HG03280 (cell line): ENCODE results near the gene PRAMEF17.
"Not testable (repeated sequence)": the region's sequence is repeated elsewhere in the genome, so short reads cannot be mapped to it uniquely, and the experiment has no call there.

Experiments
- ATAC-seq: cut with Tn5 transposase; IDR thresholded peaks from one replicate; pipeline ENCODE4 v1.9.1; 2021; ENCODE audit warnings: mild to moderate bottlenecking, moderate library complexity; ENCODE audit not compliant: unreplicated experiment

Gene PRAMEF17

DNA sequence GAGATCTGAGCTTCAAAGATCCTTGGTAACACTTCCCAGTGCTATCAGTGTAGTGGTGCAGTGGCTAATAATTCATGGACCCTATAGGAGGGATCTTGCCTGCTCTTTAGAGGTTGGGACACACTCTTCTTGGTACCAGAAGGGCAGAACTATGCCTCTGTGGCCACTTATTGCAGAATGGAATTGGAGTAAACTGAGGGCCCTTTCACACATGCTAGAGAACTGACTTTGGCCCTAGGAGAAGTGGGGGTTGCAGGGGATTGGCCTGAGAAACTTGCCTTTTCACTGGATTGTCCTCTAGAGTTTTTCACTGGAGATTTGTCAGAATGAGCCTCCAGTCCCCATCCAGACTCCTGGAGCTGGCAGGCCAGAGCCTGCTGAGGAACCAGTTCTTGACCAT, at the start of gene PRAMEF17:
Gene PRAMEF17, plus strand, starts transcription at position 301 of the 400 bp plus-strand sequence. Its CDS starts 26 bp downstream, at position 327.
- ATAC-seq = not testable (repeated sequence)

DNA sequence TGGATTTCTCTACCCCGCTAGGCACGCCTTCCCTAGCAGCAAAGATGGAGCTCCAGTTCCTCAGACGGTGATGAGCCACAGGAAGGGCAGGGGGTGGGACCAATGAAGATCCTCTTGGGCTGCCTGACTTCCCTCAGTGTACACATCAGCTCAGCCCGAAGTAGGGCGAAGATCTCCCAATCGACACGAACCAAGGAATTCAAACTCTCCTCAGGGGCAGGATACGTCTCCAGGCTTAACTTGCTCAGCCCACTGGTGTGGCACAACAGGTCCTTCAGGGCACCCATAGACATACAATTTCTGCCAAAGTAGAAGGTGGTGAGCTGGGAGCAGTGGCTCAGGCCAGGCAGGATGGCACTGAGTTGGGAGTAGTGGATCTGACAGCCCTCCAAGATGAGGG, 46.9 kb upstream of the PRAMEF17 start:
- not testable (repeated sequence) for ATAC-seq

GRCh38 chr1:13347034-13347433, 42.4 kb upstream of the PRAMEF17 start, which contains the start of gene PRAMEF14:
TSS of gene PRAMEF14 (minus strand) at chr1:13347134. CDS start at chr1:13345314, 1,820 bp downstream.
- not testable (repeated sequence) for ATAC-seq

- not testable (repeated sequence) for ATAC-seq
Observed at GRCh38 chr1:13353476-13353875, 36.0 kb upstream of the PRAMEF17 start.

DNA sequence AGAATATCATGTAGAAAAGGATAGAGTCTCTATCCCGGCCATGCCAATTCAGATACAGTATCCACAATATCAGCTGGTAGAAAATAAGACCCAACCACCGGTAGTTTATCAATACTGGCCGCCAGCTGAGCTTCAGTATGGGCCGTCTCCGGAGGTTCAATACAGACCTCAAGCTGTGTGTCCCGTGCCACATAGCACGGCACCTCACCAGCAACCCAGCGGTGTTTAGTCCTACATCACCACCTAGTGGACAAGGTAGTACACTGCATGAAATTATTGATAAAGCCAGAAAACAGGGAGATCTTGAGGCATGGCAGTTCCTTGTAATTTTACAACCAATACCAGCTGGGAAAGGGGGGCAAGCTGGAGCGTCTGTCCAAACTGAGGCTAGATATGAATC, 35.0 kb upstream of the PRAMEF17 start:
- ATAC-seq = not testable (repeated sequence)

- not testable (repeated sequence) for ATAC-seq
Observed at GRCh38 chr1:13356774-13357173, 32.7 kb upstream of the PRAMEF17 start.

DNA sequence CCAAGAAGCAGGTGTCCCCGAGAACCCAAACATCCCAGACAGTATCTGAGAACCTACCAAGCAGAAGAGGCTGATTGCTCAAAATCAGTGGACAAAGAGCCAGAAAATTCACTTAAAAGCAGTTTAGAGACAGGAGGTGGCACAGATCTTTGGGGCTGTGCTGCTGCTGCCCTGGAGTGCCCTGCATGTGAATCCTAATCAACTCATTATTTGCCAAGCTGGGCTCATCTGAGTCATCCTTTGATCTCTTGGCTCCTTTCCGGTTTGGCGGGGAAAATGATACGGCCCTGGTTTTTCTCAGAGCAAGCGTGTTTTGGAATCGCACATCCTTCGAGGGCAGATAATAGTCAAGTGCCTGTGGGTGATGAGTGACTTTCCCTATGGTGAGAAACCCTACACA, 27.1 kb upstream of the PRAMEF17 start:
- not testable (repeated sequence) for ATAC-seq

DNA sequence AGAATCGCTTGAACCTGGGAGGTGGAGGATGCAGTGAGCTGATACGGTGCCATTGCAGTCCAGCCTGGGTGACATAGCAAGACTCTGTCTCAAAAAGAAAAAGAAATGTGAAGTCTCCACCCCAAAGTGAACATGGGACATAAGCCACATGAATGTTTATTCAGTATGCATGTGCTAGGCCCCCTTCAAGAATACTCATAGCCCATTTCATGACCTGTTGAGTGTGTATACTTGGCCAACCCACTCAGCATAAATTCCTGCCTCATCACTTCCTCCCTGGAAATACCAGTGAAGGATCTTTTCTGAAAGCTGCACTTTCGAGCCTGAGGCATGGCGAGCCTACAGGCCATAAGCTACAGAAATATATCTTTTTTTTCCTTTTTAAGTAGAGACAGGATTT, 24.5 kb upstream of the PRAMEF17 start:
- ATAC-seq = not testable (repeated sequence)

GRCh38 chr1:13366536-13366935, 22.9 kb upstream of the PRAMEF17 start:
- not testable (repeated sequence) for ATAC-seq

DNA sequence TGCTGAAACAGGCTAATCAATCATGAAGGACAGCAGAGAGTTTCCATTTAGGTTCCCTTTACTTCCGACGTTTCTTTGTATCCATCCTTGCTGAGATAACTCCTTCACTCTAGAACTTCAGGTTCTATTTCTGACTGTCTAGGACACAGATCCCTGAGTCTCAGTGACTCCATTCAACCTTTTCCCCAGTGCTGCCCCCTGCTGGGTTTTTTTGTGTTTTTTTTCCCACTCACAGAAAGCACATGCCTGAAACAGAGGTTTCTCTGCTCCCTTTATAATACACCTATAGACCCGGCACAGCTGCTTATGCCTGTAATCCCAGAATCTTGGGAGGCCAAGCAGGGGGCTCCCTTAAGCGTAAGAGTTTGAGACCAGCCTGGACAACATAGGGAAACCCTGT, 20.9 kb upstream of the PRAMEF17 start:
- ATAC-seq = not testable (repeated sequence)

DNA sequence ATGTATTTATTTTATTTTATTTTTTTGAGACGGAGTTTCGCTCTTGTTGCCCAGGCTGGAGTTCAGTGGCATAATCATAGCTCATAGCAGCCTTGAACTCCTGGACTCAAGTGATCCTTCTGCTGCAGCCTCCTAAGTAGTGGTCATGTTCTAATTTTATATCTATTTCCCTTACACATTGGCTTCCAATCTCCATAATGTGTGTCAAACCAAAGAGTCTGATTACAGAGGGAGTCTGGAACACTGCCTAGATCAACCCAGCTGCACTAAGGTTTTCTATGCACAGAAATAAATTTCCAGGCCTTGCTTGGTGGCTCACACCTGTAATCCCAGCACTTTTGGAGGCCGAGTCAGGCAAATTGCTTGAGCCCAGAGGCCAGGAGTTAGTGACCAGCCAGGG, 10.4 kb upstream of the PRAMEF17 start:
- ATAC-seq = not testable (repeated sequence)

GRCh38 chr1:13380380-13380779, 9.1 kb upstream of the PRAMEF17 start:
- not testable (repeated sequence) for ATAC-seq

DNA sequence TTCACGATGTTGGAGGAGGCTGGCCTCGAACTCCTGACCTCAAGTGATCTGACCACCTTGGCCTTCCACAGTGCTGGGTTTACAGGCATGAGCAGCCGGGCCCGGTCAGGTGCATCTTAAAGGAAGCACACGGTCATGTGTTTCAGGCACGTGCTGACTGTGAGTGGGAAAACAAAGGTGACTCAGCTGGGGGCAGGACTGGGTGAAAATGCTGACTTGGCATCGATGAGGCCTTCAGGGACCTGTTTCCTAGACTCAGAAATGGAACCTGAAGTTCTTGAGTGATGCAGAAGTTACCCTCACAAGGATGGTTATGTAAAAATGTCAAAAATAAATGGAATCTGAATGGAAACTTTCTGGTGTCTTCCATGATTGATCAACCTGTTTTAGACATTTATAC, 3.6 kb downstream of the PRAMEF17 start:
- ATAC-seq = not testable (repeated sequence)

DNA sequence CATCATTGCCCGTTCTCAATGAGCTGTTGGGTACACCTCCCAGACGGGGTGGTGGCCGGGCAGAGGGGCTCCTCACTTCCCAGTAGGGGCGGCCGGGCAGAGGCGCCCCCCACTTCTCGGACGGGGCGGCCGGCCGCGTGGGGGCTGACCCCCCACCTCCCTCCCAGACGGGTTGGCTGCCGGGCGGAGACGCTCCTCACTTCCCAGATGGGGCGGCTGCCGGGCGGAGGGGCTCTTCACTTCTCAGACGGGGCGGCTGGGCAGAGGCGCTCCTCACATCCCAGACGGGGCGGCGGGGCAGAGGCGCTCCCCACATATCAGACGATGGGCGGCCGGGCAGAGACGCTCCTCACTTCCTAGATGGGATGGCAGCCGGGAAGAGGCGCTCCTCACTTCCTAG, 5.3 kb downstream of the PRAMEF17 start:
- not testable (repeated sequence) for ATAC-seq

GRCh38 chr1:13395311-13395710, 5.9 kb downstream of the PRAMEF17 start:
- not testable (repeated sequence) for ATAC-seq

GRCh38 chr1:13407811-13408210, 18.4 kb downstream of the PRAMEF17 start:
- ATAC-seq = no peak

DNA sequence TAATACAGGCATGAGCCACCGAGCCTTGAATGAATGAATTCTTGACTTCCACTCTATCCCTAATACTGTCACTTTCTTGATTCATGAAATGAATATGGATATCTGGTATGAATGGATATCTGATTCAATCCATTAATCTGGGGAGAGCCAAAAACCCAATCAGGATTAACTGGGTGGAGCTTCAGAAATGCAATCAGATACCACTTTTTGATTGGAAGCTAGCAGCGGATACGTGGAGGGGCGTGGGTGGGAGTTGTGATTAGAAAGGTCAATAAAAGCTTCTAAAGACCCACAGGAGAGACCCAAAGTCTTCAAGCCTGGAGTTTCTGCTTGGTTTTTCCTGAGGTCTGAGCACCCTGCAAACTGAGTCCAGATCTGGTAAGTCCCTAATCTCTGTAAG, 20.7 kb downstream of the PRAMEF17 start, which contains the start of gene PRAMEF20:
Gene PRAMEF20, plus strand, starts transcription at position 301 of the 400 bp plus-strand sequence. CDS start 5,905 bp downstream, outside the sequence.
- not testable (repeated sequence) for ATAC-seq

- ATAC-seq = no peak
Observed at GRCh38 chr1:13430495-13430894, 41.1 kb downstream of the PRAMEF17 start.

DNA sequence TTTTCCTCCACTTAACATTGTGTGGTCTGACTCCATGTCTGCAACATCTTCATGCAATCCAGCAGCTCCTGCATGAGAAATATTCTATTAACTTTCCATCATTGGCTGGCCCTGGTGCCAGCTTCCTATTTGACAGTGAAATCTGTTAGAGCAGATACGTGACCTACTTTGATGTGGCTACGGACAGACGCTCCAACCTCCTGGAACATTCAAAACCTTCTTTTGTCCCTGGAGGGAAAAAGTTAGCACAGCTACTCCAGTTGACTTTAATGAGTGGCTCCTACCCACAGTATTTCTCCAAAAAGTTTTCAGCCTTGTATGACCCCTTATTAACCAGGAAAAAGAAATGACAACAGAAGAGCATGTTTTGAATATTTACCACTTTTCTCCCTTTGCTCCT, 42.8 kb downstream of the PRAMEF17 start:
- no peak for ATAC-seq

GRCh38 chr1:13433694-13434358, 44.4 kb downstream of the PRAMEF17 start:
- ATAC-seq = not testable (repeated sequence)

DNA sequence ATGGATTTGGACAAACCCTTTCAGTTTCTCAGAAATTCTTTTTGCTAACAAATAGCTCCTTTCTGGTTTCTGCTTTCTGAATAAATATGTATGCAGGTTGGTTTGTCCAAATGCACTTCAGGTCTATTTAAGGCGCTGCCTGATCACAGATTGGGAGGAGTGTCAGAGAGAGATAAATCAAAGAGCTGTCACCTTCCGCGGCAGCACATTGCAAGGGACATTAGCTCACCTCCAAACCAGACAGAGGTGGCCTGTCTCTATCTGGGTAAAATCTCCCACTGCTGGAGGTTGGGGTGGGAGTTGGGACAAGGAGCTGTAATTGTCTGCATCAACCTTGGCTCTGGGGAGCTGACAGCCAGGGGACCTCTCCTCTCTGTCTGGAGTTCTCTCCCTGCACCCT, 46.0 kb downstream of the PRAMEF17 start:
- no peak for ATAC-seq

GRCh38 chr1:13439104-13439783, 49.8 kb downstream of the PRAMEF17 start:
- ATAC-seq = not testable (repeated sequence)
